ENCODE data around the gene MAP4K3.

GRCh38 chr2:39422700-39423099, 14.4 kb downstream of the MAP4K3 start:
- TF ChIP-seq CTCF (conservative IDR thresholded peaks at IDR 0.05; ENCODE audit: low read depth, low read length), result no peak
- no peak for TF ChIP-seq EZH2 (IDR thresholded peaks at IDR 0.05; ENCODE audit: borderline replicate concordance, low read depth, low read length, poor library complexity, severe bottlenecking)

Data from A673 (cell line).